ENCODE measurements around the gene VIM.

DNA sequence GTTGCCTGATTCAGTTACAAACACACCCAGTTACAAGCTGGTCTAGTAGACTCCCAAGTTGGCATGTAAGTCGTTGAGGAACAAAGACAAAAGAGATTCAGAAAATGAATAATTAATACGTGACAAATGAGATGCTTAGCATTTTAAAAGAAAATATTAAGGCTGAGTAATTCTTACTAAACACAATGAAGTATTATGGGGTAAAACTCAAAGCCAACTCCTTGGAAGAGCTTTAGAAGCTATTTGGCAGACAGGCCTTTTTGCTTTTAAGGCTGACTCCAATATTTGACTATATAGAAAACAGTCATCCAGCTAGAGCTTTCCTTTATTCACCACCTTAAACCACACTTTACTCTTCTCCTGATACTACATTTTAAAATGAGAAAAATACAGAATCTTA is 32.0 kb upstream of the VIM start:
- TF ChIP-seq, protein P1, sequence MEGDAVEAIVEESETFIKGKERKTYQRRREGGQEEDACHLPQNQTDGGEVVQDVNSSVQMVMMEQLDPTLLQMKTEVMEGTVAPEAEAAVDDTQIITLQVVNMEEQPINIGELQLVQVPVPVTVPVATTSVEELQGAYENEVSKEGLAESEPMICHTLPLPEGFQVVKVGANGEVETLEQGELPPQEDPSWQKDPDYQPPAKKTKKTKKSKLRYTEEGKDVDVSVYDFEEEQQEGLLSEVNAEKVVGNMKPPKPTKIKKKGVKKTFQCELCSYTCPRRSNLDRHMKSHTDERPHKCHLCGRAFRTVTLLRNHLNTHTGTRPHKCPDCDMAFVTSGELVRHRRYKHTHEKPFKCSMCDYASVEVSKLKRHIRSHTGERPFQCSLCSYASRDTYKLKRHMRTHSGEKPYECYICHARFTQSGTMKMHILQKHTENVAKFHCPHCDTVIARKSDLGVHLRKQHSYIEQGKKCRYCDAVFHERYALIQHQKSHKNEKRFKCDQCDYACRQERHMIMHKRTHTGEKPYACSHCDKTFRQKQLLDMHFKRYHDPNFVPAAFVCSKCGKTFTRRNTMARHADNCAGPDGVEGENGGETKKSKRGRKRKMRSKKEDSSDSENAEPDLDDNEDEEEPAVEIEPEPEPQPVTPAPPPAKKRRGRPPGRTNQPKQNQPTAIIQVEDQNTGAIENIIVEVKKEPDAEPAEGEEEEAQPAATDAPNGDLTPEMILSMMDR (conservative IDR thresholded peaks at IDR 0.05; ENCODE audit: low read length): no peak
- no peak for TF ChIP-seq EZH2phosphoT487 (IDR thresholded peaks at IDR 0.05; ENCODE audit: borderline replicate concordance, low read depth, low read length)
